H1 (cell line): Measurements from ENCODE around the gene SLC25A12. TPM values are rescaled to one million over a fixed set of nuclear protein-coding genes. Genes with fewer than 3 reads are reported as not detected.

Experiments used
- CTBP2 ChIP-seq: IDR thresholded peaks from 2 replicates; pipeline ENCODE4 v1.7.0; 2011; ENCODE audit warnings: borderline replicate concordance, mild to moderate bottlenecking, moderate library complexity, mixed read lengths, low read length; ENCODE audit not compliant: insufficient read depth, insufficient read length
- EGR1 ChIP-seq: IDR thresholded peaks from 2 replicates; pipeline ENCODE4 v1.6.1; 2011; ENCODE audit warnings: low read depth, low read length, borderline replicate concordance
- EZH2 ChIP-seq: fragments of 200-600 bp; sonication (generic); IDR thresholded peaks from 2 replicates; pipeline ENCODE4 v1.7.1; 2012; ENCODE audit warnings: low read depth, mild to moderate bottlenecking, moderate library complexity, low read length, inconsistent platforms; ENCODE audit not compliant: severe bottlenecking
- JUND ChIP-seq: IDR thresholded peaks from 2 replicates; pipeline ENCODE4 v1.6.1; 2011; ENCODE audit warnings: mild to moderate bottlenecking, improper control_type of control experiment, low read length
- KDM5A ChIP-seq: fragments of 200-600 bp; IDR thresholded peaks from 2 replicates; pipeline ENCODE4 v1.7.1; 2012; ENCODE audit warnings: mild to moderate bottlenecking, low read length, inconsistent platforms, mixed read lengths
- MAFK ChIP-seq: IDR thresholded peaks from 2 replicates; pipeline ENCODE4 v1.6.1; 2012; ENCODE audit warnings: low read depth, mild to moderate bottlenecking, improper control_type of control experiment, low read length
- PHF8 ChIP-seq: fragments of 200-600 bp; sonication (generic); conservative IDR thresholded peaks from 2 replicates; pipeline ENCODE4 v1.7.1; 2012; ENCODE audit warnings: low read depth, mild to moderate bottlenecking, inconsistent platforms, low read length, moderate library complexity
- RNF2 ChIP-seq: fragments of 200-900, 300-1000 bp; sonication (generic); IDR thresholded peaks from 2 replicates; pipeline ENCODE4 v1.7.1; 2016; ENCODE audit warnings: borderline replicate concordance, low read depth, mild to moderate bottlenecking, antibody characterized with exemption, low read length; ENCODE audit not compliant: poor library complexity, severe bottlenecking; ENCODE audit errors: missing control alignments
- SIN3A ChIP-seq, 2 experiments: IDR thresholded peaks in 1 of 2; conservative IDR thresholded peaks in 1 of 2; 2 replicates each; pipeline ENCODE4 v1.6.1; 2011 to 2012; ENCODE audit warnings: low read length in 2 of 2, improper control_type of control experiment in 1 of 2, low read depth in 1 of 2, mild to moderate bottlenecking in 1 of 2
- polyA plus RNA-seq, 7 experiments: library from polyadenylated mRNA; depleted of rRNA in 3 of 7; stranded (reverse) in 5 of 7; unstranded in 2 of 7; fragments of >200 nt in 5 of 7; fragments of 200-250 nt in 2 of 7; gene quantifications; 1 replicate in 5 of 7; 2 replicates in 1 of 7; 4 replicates in 1 of 7; pipeline versions ENCODE4 v1.2.1 to v1.2.3, GENCODE V29; 2011 to 2013; ENCODE audit warnings: missing spikeins in 2 of 7, mixed read lengths in 2 of 7
- total RNA-seq: library from RNA; stranded (reverse); fragmentation: NEBNext Ultra II Directional; extraction: Animal tissue kit (Norgen Biotek cat#: 25700); gene quantifications from 2 replicates; pipeline ENCODE4 v1.2.1, GENCODE V29; 2021

The SLC25A12 gene
- total and polyA plus RNA-seq, 2 of the 8 experiments (the other 6 are each of a cell fraction or from before 2014, with no cell fraction given) = 7.7 to 10.2 TPM

DNA sequence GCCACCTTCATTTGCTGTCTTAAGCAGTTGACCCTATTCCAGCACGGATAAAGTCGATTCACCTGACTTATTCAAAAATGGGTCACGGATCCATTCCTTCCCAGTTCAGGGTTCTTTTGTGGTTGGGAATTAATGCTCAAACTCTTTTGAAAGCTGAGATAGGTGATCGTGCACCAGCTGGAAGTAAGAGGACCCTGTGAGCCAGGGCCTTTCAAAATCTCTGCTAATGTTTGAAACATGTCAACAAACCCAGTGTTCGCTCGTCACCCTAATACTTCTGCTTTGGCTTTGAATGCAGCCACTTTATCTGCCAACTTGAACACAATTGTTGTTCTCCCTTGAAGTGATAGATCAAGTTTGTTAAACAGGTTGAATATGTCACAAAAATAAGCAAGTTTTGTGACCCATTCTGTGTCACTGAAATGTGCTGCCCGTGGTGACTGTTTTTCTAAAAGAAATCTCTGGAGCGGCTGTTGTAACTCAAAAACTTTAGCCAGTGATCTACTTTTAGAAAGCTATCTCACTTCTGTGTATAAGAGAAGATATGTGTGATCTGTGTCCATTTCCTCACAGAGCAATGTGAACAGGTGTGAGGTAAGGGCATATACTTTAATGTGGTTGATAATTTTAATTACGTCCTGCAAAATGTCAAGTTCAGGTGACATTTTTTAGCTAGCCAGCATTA, 45.2 kb upstream of the SLC25A12 start (continued):
- TF ChIP-seq CTBP2 (no peak), JUND (no peak), EGR1 (no peak), SIN3A (conservative IDR thresholded peaks at IDR 0.05 in 1 of 2, IDR thresholded peaks at IDR 0.05 in 1 of 2; ENCODE audit: low read depth in 1 of 2, low read length in 2 of 2) (no peak), MAFK (no peak), PHF8 (no peak), KDM5A (no peak), EZH2 (no peak), RNF2 (no peak)
